ENCODE data around the gene RAPSN. TPM values are rescaled to one million over a fixed set of nuclear protein-coding genes. Genes with fewer than 3 reads are reported as not detected.

The RAPSN gene
- polyA plus RNA-seq, 1 donor from 2014 or later: not detected

- Histone ChIP-seq H3K36me3 (ENCODE audit: insufficient read depth, low read length) (peaks cover 25% of the 10 kb centered on the region), H3K4me3 (ENCODE audit: low read length) (no peak overlapping the region), H4K20me1 (ENCODE audit: insufficient read depth) (no peaks in the 10 kb centered on the region), H3K27me3 (ENCODE audit: insufficient read depth, low read depth, low read length) (no peaks in the 10 kb centered on the region), H3K9me2 (ENCODE audit: insufficient read depth, low read length) (no peaks in the 10 kb centered on the region), H3K9ac (ENCODE audit: low read length) (no peak overlapping the region), H2AFZ (ENCODE audit: low read depth, low read length) (no peak overlapping the region), H3K4me2 (ENCODE audit: low read length) (no peak overlapping the region), H3K27ac (ENCODE audit: low read length) (no peak overlapping the region), H3F3A (ENCODE audit: insufficient read depth, low read length, poor library complexity, severe bottlenecking) (no peaks in the 10 kb centered on the region), H3K79me2 (replicated peaks; ENCODE audit: insufficient read depth, low read length) (peaks cover 3% of the 10 kb centered on the region), H3K9me3 (ENCODE audit: low read length) (no peaks in the 10 kb centered on the region)
- no peak for TF ChIP-seq TAF1 (IDR thresholded peaks at IDR 0.05; ENCODE audit: low read depth)
- TF ChIP-seq SMC3 (conservative IDR thresholded peaks at IDR 0.05; ENCODE audit: poor library complexity): no peak
- no peak for TF ChIP-seq RAD21 (conservative IDR thresholded peaks at IDR 0.05)
- no peak for TF ChIP-seq MXI1 (conservative IDR thresholded peaks at IDR 0.05; ENCODE audit: poor library complexity, severe bottlenecking)
- TF ChIP-seq EP300 (conservative IDR thresholded peaks at IDR 0.05; ENCODE audit: poor library complexity, severe bottlenecking): no peak
These were observed 20.6 kb upstream of the RAPSN start for GRCh38 chr11:47469361-47470179.

GRCh38 chr11:47468598-47469214 is 19.8 kb upstream of the RAPSN start:
- H3K9me2 ChIP-seq (ENCODE audit: insufficient read depth, low read length): no peaks in the 10 kb centered on the region
- no peak overlapping the region for H3K4me2 ChIP-seq (ENCODE audit: low read length)
- H3K9ac ChIP-seq (ENCODE audit: low read length): no peak overlapping the region
- peaks cover 25% of the 10 kb centered on the region for H3K36me3 ChIP-seq (ENCODE audit: insufficient read depth, low read length)
- no peak overlapping the region for H3K27ac ChIP-seq (ENCODE audit: low read length)
- H3K79me2 ChIP-seq (replicated peaks; ENCODE audit: insufficient read depth, low read length): peaks cover 3% of the 10 kb centered on the region
- H3K9me3 ChIP-seq (ENCODE audit: low read length): no peaks in the 10 kb centered on the region
- no peak for TF ChIP-seq REST (IDR thresholded peaks at IDR 0.05; ENCODE audit: borderline replicate concordance)
- no peak overlapping the region for H3K4me3 ChIP-seq (ENCODE audit: low read length)
- no peaks in the 10 kb centered on the region for H4K20me1 ChIP-seq (ENCODE audit: insufficient read depth)
- no peaks in the 10 kb centered on the region for H3F3A ChIP-seq (ENCODE audit: insufficient read depth, low read length, poor library complexity, severe bottlenecking)
- no peaks in the 10 kb centered on the region for H3K27me3 ChIP-seq (ENCODE audit: insufficient read depth, low read depth, low read length)
- no peak overlapping the region for H2AFZ ChIP-seq (ENCODE audit: low read depth, low read length)

- H3K9ac ChIP-seq (ENCODE audit: low read length): no peak overlapping the region
- no peak overlapping the region for H2AFZ ChIP-seq (ENCODE audit: low read depth, low read length)
- peaks cover 3% of the 10 kb centered on the region for H3K79me2 ChIP-seq (replicated peaks; ENCODE audit: insufficient read depth, low read length)
- H3K27me3 ChIP-seq (ENCODE audit: insufficient read depth, low read depth, low read length): no peaks in the 10 kb centered on the region
- H3K4me2 ChIP-seq (ENCODE audit: low read length): no peak overlapping the region
- H3F3A ChIP-seq (ENCODE audit: insufficient read depth, low read length, poor library complexity, severe bottlenecking): no peaks in the 10 kb centered on the region
- H3K4me3 ChIP-seq (ENCODE audit: low read length): no peak overlapping the region
- H3K36me3 ChIP-seq (ENCODE audit: insufficient read depth, low read length): peaks cover 19% of the 10 kb centered on the region
- no peaks in the 10 kb centered on the region for H4K20me1 ChIP-seq (ENCODE audit: insufficient read depth)
- H3K9me3 ChIP-seq (ENCODE audit: low read length): no peaks in the 10 kb centered on the region
- no peak overlapping the region for H3K27ac ChIP-seq (ENCODE audit: low read length)
- TF ChIP-seq SMC3 (conservative IDR thresholded peaks at IDR 0.05; ENCODE audit: poor library complexity): no peak
- TF ChIP-seq CTCF (IDR thresholded peaks at IDR 0.05; ENCODE audit: poor library complexity, severe bottlenecking): no peak
- TF ChIP-seq EZH2 (IDR thresholded peaks at IDR 0.05; ENCODE audit: borderline replicate concordance, insufficient read depth, low read length, poor library complexity, severe bottlenecking): no peak
- TF ChIP-seq EP300 (conservative IDR thresholded peaks at IDR 0.05; ENCODE audit: poor library complexity, severe bottlenecking): no peak
- no peak for TF ChIP-seq TAF1 (IDR thresholded peaks at IDR 0.05; ENCODE audit: low read depth)
- no peak for TF ChIP-seq REST (IDR thresholded peaks at IDR 0.05; ENCODE audit: borderline replicate concordance)
- no peak for TF ChIP-seq POLR2AphosphoS5 (IDR thresholded peaks at IDR 0.05)
- TF ChIP-seq RAD21 (conservative IDR thresholded peaks at IDR 0.05): no peak
- TF ChIP-seq MXI1 (conservative IDR thresholded peaks at IDR 0.05; ENCODE audit: poor library complexity, severe bottlenecking): no peak
- no peaks in the 10 kb centered on the region for H3K9me2 ChIP-seq (ENCODE audit: insufficient read depth, low read length)
These were observed 18.4 kb upstream of the RAPSN start for GRCh38 chr11:47467357-47467756.

Data from neural cell (in vitro differentiated cells).